Stimulated activated CD4-positive, alpha-beta T cell treated with anti-CD3 and anti-CD28 coated beads, Interleukin-2, amount 100 ng/mL, for 48 hours (primary cell): ENCODE measurements around the gene TLE4.

Experiments used
- DNase-seq, 2 donors: peaks; one replicate each; pipeline ENCODE4 v3.0.0-alpha.2; 2020

Gene TLE4

DNA sequence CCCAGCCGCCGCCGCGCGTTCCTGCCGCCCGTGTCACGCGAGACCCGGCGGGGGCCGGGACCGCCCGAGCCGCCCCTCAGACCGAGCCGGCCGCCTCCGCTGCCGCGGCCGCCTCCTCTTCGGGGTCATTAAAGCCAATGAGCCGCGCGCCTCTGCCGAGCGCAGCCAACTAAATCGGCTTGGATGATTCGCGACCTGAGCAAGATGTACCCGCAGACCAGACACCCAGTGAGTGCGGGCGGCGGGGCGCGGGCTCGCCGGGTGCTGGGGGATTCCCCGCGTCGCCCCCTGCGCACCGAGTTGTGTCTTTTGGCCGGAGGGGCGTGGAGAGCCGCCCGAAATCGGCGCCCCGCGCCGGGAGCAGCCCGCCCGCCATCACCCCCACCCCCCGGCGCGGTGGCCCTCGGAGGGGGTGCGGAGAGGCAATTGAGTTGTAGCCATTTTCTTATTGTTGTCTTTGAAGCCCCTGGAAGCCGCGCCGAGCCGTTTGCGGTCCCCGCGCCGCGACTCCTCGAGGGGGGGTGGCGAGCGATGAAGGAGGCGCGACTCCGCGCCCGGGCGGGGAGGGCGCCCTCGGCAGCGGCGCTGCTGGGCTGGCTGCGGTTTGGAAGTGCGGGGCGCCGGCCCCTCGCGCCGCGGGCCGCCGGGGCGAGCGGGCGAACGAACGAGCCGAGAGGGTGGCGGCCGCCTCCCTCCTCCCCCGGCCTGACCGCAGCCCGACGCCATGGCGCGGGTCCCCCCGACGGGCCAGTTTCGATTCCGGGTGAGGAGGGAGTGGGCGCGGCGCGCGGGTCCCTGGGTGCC is 1.0 kb downstream of the TLE4 start:
- DNase-seq, result no peak

DNA sequence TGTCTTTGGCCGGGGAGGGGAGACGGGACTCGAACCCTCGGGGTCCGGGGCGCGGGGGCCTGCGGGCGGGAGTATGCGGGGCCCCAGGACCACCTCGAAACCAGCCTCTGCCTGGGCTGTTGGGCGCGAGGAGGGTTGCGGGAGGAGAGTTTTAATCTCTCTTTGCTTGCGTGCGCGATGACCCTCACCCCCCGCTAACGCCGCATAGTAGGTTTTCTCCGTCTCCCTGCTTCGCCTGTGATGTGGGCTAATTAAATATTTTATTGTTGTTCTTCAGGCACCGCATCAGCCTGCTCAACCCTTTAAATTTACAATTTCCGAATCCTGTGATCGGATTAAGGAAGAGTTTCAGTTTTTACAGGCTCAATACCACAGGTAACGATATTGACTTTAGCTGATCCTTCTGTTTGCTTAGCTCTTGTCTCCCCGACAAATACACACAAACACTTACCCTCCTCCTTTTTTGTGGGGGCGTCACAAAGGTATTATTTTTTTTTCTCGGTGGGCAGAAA is 1.7 kb downstream of the TLE4 start:
- DNase-seq, result no peak

DNA sequence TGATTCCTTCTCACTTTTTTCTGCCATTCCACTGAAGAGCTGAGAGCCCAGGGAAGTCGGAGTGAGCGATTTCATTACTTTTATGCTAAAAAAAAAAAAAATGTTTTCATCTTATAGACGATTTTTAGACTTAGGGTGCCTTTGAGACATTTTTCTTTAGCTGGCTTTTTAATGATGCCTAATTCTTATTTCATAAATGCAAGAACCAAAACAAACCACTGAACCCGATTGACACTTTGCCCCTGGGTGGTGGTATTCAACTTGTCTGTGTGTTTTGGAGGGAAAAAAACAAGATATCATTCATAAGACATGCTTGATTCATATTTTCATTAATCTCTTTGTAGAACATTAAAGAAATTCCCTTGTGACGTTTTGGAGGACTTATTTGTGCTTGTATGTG is 2.4 kb downstream of the TLE4 start:
- DNase-seq, result no peak

DNA sequence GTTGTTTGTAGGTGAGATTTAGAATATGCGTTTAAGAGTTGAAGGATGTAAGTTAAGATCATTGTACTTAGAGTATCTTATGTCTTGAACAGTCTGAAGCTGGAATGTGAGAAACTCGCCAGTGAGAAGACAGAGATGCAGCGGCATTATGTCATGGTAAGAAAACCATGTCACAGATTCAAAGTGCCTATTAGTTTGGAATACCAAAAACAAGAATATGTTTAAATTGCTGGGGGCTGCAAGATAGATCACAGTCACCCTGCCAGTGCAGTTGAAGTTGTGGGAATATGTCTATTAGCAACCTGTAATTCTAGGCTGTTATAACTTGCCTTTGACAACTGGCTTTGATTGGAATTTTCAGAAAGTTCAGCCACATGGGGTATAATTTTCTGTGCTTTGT is 3.0 kb downstream of the TLE4 start:
- DNase-seq, result no peak

DNA sequence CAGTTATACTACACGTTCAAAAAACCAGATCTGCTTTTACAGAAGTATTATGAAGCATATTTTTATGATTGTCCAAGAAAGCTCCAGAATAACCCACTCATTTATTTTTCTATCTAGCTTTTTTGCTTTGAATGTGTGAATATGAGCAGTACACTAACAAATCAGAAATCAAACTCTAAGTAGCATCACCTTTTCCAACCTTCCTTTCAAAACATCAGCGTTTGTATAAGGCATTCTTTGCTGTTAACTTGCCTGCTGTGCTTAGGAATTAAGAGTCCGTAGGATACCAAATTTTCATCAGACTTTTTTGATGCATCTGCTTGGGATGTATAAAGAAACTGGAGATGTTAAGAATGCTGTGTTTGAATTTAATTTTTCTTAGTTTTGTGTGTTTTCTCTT is 3.8 kb downstream of the TLE4 start:
- no peak for DNase-seq

DNA sequence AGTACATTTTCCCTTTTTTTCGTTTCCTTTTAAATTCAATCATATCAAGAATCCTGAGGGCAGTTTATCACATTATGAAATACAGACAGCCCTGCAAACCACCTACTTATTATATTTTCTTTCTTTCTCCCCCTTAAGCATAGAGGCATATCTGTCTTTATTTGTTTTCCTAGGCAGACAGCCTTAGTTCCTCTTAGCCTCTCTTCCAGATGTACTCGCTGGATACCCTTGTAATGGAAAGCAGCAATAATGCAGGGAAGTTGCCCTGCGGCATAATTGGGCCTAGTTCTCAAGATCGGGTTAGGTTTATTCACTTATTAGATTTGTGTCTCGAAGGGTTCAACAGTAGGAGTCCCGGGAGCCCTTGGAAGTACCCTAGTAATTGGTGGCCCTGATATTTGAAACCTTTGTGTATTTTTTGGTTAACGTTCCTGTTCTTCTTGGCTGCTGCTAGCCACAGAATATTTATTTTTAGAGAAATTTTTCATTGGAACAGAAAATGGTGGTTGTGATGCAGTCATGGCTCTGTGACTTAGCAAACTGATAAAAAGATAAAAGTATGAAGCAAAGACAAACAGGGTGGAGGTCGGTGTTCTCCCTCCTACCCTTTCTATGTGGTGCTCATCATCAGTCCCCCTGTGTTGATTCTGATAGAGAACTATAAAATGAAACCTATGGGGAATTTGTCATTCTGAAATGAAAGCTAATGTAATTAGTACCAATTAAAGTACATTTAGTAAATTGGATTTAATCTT is 6.4 kb downstream of the TLE4 start:
- no peak for DNase-seq

DNA sequence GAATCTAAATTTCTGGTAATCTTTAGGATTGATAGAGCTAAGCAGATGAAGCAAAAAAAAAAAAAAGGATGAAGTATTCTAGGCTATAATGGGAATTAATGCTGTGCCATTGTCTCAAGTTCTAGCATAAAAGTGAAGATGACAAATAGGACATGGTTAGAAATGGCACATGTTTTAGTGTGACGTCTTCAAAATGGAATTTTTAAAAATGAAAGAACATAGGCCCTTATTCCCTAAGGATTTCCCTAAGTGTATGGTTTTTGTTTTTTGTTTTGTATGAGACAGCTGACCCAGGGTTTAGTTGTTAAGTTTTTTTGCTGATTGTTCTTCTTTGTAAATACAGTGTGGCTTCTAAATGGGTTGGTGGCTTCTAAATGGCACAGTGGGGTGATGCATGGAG is 7.1 kb downstream of the TLE4 start:
- no peak for DNase-seq

DNA sequence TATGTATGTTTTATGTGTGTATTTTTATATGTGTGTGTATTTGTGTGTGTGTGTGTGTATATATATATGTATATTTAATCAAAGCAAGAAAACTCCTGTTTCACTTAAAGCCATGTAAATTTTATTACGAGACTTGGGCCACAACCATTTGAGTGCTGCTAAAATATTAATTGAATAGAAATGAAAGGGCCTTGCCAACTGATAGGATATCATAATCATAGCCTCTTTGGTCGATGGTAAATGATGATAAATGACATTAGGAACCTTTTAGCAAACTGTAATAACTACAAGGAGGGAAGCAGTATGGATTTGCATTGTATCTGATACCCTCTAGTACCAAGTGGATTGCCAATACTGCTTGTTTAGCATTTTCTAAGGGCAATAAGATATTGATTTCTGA is 7.9 kb downstream of the TLE4 start:
- DNase-seq, result no peak

DNA sequence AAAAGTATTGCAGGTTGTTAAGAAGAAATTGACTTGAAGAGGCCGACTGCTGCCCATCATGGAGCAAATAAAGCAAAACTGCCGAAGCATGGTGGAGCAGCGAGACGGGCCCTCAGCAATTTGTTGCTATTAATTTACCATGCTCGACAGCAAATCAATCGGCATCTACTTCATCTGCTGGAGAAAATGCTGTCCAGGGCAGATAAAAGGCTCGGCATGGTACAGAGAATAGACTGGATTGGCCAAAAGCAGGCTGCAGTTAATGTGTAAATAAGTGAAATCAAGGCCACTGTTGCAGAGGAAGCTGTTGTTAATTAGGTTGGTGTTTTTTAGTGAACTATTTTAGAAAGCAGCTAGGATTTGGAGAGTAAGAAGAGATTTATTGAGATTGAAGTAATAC is 8.3 kb downstream of the TLE4 start:
- DNase-seq, result no peak

DNA sequence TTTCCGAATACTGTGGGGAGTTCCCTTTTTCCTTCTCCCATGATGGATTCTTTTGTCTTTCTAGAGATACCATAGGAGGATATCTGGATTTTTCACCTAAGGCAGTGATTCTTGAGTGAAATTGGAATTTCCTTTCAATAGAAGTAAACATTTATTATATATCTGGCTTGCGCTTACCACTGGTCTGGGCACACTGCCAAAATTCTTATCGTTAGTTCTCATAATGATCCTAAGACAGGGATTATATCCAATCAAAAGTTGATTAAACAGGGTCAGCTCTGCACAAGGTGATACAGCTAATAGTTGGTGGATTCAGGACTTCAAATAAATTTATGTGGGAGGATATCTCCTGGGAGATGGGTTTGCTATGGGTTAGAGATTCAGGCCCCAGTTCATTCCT is 9.6 kb downstream of the TLE4 start:
- no peak for DNase-seq

DNA sequence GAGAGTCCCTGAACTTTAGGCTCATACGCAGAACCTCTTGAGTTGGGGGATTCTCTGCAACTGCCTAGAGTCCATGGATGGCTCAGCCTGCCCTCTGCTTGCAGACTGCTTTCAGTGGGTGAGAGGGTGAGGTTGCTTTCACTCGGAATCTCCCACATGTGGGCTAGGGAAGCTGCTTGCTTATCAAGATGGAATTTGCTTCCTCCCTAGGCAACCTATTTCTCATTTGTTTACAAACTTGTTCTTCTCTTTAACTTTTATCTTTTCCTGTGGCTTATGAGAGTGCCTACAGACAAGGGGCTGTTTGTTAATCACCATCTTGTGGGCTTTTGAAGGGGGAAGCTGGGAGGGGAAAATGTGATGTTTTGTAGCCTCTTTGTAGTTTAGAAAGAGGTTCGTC is 10.0 kb downstream of the TLE4 start:
- no peak for DNase-seq

DNA sequence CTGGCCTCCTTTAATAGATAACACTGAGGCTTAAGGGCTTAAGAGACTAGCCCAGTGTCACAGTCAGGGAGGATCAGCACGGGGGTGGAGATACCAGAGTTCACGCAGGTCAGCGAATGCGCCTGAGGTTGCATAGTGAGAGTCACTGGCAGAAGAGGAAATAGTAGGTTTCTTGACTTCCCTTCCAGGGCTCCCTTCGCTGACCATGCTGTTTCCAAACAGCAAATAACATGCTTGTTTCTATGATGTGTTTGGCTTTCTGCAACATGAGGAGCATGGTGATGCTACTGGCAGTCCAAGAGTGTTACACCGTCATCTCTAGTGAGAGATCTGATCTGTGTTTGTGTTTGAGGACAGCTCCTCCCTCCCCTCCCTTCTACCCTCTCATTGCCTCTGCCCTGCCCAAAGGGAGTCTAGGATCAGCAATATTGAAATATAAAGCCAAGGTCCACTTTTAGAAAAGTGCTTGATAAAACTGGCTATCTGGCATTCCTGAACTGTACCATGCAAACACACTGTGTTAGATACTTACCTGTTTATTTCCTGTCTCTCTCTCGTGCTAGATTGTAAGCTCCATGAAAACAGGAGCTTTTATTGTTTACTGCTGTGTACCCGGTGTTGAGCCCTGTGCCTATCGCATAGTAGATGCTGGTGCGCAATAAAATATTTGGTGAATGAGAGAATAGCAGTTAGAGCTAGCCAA is 12.3 kb downstream of the TLE4 start:
- no peak for DNase-seq

DNA sequence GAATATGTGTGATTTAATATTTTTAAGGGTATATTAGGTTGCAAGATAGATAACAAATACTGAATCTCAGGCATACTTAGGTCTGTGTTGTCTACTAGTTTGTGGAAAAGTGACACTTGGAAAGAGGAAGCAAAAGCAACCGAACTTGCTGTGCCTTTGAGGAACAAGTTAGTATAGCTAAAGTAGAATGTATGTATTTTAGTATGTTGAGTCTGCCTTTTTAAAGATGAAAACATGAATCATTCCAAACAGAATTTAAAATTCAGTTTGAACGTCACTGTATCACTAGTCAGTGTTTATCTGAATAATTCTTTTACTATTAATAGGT is 12.9 kb downstream of the TLE4 start:
- DNase-seq, result no peak

DNA sequence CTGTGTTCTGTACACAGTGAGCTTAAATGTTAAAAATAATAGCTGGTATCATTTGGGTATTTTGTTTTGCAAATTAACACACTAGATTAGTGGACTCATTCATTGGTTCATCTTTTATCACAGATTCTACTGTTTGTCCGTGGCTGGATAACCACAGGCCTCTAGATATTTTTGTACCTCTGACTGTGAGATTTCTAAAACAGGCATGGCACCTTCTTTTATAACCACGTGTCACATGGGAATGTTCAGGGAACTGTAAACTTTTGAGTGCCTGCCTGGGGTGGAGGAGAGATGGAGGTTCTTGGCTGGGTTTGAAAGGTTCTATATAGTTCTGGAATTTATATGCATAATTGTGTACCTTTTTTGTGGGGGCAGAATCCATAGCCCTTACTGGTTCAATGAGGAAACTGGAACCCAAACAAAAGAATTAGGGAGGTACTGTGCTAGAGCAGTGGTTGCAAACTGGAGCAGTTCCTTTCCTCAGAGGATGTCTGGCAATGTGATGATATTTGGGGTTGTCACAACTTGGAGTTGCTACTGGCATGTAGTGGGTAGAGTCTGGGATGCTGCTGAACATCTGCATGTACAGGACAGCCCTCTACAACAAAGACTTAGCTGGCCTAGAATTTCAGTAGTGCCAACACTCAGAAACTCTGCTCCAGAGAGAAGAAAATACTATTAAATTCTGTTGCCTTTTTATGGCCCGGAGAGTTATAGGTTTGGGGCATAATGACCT is 16.9 kb downstream of the TLE4 start:
- no peak for DNase-seq

DNA sequence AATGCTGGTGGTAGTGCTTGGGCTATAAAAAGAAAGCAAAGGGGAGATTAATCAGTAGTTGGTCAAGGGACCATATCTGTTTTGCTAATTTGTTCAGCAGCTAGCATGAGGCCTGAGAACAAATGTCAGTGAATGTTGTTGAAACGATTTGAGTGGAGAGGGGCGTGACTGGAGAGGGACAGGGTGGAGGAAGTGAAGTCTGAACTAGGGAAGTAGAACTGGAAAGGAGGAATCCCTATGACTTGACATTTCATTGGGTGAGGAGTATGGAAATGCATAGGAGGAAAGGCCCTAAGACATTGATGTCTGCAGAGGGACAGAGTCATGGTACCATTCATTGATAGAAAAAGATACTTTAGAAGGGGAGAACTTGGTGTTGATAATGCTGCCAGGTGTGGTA is 19.7 kb downstream of the TLE4 start:
- no peak for DNase-seq

DNA sequence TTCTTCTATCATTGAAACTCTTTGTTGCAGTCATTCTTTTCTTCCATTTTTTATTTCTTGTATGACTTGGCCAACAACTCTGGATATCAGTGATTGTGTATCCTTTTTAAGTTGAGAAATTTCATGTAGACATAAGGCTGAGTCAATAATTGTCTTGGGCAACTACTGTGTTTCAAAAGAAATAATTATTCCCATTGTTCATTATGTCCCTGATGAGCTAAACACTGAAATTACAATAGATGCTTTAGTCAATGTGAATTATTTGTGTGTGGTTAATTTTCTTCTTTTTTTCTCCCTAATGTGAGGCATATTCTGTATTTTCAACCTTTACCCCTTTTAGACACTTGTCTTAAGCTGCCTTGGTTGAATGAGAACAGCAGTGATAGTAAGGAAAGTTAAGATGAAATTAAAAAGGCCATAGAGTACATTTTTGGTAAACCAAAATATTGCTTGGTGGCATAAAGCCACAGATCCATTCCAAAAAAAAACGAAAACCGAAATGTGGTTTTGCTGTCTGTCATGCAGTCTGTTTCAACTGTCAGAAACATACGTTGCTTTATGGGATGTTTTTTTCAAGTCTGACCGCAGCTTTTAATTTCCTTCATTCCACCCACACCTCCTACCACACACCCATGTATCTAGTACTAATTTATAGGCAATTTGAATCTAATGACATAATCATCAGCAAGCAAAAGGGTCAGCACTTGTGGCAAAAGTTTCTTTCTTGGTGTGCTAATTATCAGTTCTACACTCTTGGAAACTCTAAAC is 21.1 kb downstream of the TLE4 start:
- DNase-seq, result no peak

DNA sequence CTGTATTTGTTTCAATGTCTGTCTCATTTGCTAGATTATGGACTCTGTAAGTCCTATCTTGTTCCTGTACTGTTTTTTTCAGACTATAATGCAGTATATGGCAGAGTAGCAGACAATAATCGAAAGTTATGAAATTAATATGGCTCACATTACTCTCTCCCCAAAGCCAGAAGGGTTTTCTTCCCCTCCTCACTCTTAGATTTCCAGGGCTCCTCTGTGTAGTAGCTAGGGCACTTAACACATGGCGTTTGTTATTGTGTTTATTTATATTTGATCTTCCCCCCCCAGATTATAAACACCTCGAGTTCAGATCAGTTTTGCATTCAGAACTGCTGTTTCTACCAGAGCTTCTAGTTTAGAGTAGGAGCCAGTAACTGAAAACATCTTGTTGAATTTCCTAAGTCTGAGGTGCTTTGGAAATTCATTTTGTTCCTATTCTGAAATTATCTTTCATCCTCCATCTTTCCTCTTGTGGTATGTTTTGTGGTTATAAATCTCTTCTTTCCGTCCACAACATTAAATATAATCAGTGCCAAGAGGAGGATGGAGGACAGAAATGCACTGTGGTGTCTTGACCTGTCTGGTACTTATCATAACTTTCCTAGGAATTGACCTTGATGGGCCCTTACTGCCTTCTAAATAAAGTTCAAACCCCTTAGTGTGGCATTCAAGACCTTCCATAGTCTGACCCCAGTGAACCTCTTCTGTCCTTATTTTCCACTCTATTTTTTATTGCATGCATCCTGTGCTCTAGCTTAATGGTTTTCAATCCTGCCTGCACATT is 27.0 kb downstream of the TLE4 start:
- no peak for DNase-seq

DNA sequence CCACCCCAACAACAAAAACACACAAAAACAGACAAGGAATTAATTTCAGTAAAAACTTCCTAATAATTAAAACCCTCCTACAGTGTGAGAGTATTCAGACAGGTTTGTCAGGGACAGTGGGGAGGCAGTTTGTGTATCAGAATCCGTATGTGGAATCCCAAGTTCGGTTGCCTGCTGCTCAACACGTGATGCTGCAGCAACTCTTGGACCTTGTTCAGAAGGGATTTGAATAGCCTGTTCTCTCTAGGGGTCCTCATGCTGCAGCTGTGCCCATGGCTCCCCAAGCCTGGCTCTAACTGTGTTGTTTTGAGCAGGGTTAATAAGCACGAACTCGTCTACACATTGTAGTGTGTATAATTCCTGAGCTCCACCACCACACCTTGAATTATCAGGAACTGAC is 28.7 kb downstream of the TLE4 start:
- DNase-seq, result no peak

DNA sequence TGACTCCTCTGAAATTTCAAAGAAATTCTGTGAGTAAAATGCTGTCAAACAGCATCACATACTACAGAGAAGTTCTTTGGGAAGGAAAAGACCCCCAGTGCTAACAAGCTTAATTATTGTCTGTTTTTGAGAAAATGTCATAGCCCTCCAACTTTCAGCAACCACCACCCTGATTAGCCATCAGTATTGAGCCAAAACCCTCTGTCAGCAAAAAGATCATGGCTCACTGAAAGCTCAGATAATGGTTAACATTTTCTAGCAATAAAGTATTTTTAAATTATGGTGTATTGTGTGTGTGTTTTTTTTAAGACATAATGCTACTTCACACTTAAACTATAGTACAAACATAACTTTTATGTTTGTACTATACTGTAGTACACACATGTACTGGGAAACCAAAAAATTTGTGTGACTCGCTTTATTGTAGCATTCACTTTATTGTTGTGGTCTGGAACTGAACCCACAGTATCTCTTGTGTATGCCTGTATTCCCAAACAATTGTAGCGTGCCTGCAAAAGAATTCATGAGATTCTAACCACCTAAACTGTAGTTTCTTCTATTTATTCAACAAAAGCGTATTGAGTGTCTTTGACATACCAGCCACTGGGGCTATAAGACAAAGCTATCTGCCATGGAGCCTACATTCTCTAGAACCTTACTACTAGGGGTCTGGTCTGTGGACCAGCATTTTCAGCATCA is 31.6 kb downstream of the TLE4 start:
- DNase-seq, result no peak

DNA sequence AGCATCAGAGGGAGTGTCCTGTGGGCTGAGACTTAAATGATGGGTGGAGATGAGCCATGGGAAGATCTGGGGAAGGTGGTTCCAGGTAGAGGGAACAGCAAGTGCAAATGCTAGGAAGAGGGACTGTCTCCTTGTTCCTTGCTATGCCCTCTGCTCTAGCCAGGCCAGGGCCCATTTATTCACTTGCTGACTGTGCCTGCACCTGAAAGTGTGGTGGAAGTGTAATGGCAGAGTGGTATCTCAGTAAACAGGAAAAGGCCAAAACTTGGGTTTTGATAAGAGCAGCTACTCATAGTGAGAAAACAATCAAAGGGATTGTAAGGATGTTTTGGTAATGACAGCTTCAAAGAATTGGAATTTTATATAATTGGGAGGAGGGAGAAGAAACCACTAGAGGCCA is 32.4 kb downstream of the TLE4 start:
- no peak for DNase-seq
